ENCODE results near the gene MCTP1. TPM values are rescaled to one million over a fixed set of nuclear protein-coding genes. Genes with fewer than 3 reads are reported as not detected.
"Not testable (repeated sequence)": the region's sequence is repeated elsewhere in the genome, so short reads cannot be mapped to it uniquely, and the experiment has no call there.

The MCTP1 gene
- total RNA-seq, 1 experiment from 2014 or later: 0.44 TPM

DNA sequence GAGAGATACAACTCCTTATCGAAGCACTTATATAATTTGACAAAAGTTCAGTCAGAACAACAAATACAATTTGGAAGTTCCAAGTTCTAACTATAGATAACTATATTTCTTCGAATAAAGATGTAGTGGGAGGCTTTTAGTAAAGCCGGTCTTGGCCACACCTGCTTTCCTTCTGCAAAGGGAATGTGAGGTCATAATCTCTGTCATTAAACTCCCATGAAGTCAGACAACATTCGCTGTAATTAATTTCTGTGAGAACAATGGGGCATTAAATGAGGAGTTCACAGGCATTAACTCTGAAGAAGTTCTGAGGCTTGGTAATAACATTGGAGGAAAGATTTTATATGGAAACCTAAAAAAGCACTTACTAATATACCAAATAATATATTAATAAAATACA is 67.5 kb downstream of the MCTP1 start:
- H3K36me3 ChIP-seq (ENCODE audit: control insufficient read depth in 1 of 2, insufficient read depth in 2 of 2, low read length in 2 of 2): no peaks in the 10 kb centered on the region
- ATAC-seq (no peak), DNase-seq (ENCODE audit: low read depth, low spot score) (no peak)
- no peak overlapping the region for H3K4me3 ChIP-seq (replicated peaks in 1 of 2; ENCODE audit: low read depth in 1 of 2, low read length in 2 of 2)
- TF ChIP-seq CEBPB (IDR thresholded peaks at IDR 0.05; ENCODE audit: low read depth): no peak
- ChIA-PET POLR2A (no interaction called here), RAD21 (ENCODE audit: low non-redundant PET in 1 of 2, low total read pairs in 2 of 2, uncharacterized antibody in 2 of 2, unreplicated experiment in 2 of 2) (no interaction called here), CTCF (no interaction called here)
- no peak overlapping the region for H2AFZ ChIP-seq (ENCODE audit: low read depth, low read length, poor library complexity, severe bottlenecking)
- no peak overlapping the region for H3K4me2 ChIP-seq (ENCODE audit: low read length)
- no peak overlapping the region for H3K27ac ChIP-seq (ENCODE audit: low read depth, low read length)
- H3K9ac ChIP-seq (ENCODE audit: low read length): no peak overlapping the region
- H3K4me1 ChIP-seq (ENCODE audit: control insufficient read depth in 1 of 2, insufficient read depth in 2 of 2, low read length in 2 of 2): no peaks in the 10 kb centered on the region
- H3K9me3 ChIP-seq (ENCODE audit: control insufficient read depth in 1 of 2, insufficient read depth in 1 of 2, low read depth in 1 of 2, low read length in 2 of 2): no peaks in the 10 kb centered on the region
- H3K9me2 ChIP-seq (ENCODE audit: insufficient read depth): no peaks in the 10 kb centered on the region
- no peaks in the 10 kb centered on the region for H3K79me2 ChIP-seq (ENCODE audit: insufficient read depth, low read length)
- no peaks in the 10 kb centered on the region for H4K20me1 ChIP-seq (ENCODE audit: insufficient read depth)
- intact Hi-C loops (cut with micrococcal nuclease): no loop called here
- H3K27me3 ChIP-seq (ENCODE audit: insufficient read depth, low read length): no peaks in the 10 kb centered on the region
- no TSS peak for BruUV-seq (replicated peaks)

DNA sequence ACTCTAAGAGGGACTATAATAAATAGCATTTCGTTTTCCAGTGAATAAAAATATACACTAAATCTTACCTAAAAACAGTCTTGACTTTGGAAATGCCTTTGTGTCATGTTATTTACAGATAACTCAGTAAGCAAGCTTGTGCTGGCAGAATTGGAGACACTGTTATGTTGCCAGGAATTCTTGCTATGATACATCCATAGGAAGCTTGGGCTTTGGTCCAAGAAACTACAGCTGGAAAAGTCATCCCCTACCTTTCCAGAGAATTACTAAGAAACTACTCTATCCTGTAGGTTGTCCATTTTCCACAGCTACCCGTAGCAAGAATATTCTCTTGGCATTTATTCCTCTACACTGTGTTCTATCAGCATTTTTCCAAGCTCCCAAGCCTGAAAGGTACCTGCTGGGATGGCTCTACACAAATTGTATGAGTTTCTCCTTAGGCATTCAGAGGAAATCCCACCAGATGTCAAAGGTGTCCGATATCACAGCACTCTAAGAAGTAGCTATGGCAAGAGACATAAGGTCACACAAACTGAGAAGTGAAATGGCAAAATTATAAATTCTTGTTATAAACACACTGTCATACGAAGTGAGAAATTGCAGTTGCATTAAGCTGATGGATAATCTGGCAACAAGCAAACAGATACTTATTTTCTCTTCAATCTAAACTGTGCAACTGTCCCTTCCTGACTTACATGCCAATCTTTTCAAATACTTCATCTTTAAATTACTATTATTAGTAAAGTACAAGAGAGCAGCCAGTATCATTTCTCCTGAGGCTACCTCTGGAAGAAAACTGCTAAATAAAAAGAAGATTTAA is 68.5 kb downstream of the MCTP1 start:
- no peak for ATAC-seq
- no peaks in the 10 kb centered on the region for H3K79me2 ChIP-seq (ENCODE audit: insufficient read depth, low read length)
- no peak overlapping the region for H2AFZ ChIP-seq (ENCODE audit: low read depth, low read length, poor library complexity, severe bottlenecking)
- H3K27ac ChIP-seq (ENCODE audit: low read depth, low read length): no peak overlapping the region
- RAD21 ChIA-PET (ENCODE audit: low non-redundant PET in 1 of 2, low total read pairs in 2 of 2, uncharacterized antibody in 2 of 2, unreplicated experiment in 2 of 2): no interaction called here
- TF ChIP-seq YY1 (IDR thresholded peaks at IDR 0.05; ENCODE audit: extremely low read depth, insufficient replicate concordance, low read depth, low read length): no peak
- no peak for TF ChIP-seq SIN3A (IDR thresholded peaks at IDR 0.05; ENCODE audit: low read depth)
- TF ChIP-seq, protein P1, sequence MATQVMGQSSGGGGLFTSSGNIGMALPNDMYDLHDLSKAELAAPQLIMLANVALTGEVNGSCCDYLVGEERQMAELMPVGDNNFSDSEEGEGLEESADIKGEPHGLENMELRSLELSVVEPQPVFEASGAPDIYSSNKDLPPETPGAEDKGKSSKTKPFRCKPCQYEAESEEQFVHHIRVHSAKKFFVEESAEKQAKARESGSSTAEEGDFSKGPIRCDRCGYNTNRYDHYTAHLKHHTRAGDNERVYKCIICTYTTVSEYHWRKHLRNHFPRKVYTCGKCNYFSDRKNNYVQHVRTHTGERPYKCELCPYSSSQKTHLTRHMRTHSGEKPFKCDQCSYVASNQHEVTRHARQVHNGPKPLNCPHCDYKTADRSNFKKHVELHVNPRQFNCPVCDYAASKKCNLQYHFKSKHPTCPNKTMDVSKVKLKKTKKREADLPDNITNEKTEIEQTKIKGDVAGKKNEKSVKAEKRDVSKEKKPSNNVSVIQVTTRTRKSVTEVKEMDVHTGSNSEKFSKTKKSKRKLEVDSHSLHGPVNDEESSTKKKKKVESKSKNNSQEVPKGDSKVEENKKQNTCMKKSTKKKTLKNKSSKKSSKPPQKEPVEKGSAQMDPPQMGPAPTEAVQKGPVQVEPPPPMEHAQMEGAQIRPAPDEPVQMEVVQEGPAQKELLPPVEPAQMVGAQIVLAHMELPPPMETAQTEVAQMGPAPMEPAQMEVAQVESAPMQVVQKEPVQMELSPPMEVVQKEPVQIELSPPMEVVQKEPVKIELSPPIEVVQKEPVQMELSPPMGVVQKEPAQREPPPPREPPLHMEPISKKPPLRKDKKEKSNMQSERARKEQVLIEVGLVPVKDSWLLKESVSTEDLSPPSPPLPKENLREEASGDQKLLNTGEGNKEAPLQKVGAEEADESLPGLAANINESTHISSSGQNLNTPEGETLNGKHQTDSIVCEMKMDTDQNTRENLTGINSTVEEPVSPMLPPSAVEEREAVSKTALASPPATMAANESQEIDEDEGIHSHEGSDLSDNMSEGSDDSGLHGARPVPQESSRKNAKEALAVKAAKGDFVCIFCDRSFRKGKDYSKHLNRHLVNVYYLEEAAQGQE (IDR thresholded peaks at IDR 0.05; ENCODE audit: low read depth): no peak
- no peak for TF ChIP-seq RAD21 (IDR thresholded peaks at IDR 0.05; ENCODE audit: low read depth)
- no peak for TF ChIP-seq EZH2 (IDR thresholded peaks at IDR 0.05)
- TF ChIP-seq, protein P2, sequence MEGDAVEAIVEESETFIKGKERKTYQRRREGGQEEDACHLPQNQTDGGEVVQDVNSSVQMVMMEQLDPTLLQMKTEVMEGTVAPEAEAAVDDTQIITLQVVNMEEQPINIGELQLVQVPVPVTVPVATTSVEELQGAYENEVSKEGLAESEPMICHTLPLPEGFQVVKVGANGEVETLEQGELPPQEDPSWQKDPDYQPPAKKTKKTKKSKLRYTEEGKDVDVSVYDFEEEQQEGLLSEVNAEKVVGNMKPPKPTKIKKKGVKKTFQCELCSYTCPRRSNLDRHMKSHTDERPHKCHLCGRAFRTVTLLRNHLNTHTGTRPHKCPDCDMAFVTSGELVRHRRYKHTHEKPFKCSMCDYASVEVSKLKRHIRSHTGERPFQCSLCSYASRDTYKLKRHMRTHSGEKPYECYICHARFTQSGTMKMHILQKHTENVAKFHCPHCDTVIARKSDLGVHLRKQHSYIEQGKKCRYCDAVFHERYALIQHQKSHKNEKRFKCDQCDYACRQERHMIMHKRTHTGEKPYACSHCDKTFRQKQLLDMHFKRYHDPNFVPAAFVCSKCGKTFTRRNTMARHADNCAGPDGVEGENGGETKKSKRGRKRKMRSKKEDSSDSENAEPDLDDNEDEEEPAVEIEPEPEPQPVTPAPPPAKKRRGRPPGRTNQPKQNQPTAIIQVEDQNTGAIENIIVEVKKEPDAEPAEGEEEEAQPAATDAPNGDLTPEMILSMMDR (IDR thresholded peaks at IDR 0.05 in 2 of 3, conservative IDR thresholded peaks at IDR 0.05 in 1 of 3; ENCODE audit: borderline replicate concordance in 1 of 3, insufficient read depth in 1 of 3, low read depth in 2 of 3, low read length in 2 of 3): no peak
- POLR2A ChIA-PET: no interaction called here
- no peaks in the 10 kb centered on the region for H3K9me2 ChIP-seq (ENCODE audit: insufficient read depth)
- intact Hi-C loops (cut with micrococcal nuclease): no loop called here
- no peaks in the 10 kb centered on the region for H4K20me1 ChIP-seq (ENCODE audit: insufficient read depth)
- H3K27me3 ChIP-seq (ENCODE audit: insufficient read depth, low read length): no peaks in the 10 kb centered on the region
- H3K4me2 ChIP-seq (ENCODE audit: low read length): no peak overlapping the region
- CTCF ChIA-PET: no interaction called here
- H3K9ac ChIP-seq (ENCODE audit: low read length): no peak overlapping the region
- no peaks in the 10 kb centered on the region for H3K36me3 ChIP-seq (ENCODE audit: control insufficient read depth in 1 of 2, insufficient read depth in 2 of 2, low read length in 2 of 2)
- BruUV-seq (replicated peaks): no TSS peak
- no peak for DNase-seq (ENCODE audit: low read depth, low spot score)
- H3K4me1 ChIP-seq (ENCODE audit: control insufficient read depth in 1 of 2, insufficient read depth in 2 of 2, low read length in 2 of 2): no peaks in the 10 kb centered on the region
- H3K9me3 ChIP-seq (ENCODE audit: control insufficient read depth in 1 of 2, insufficient read depth in 1 of 2, low read depth in 1 of 2, low read length in 2 of 2): no peaks in the 10 kb centered on the region
- no peak overlapping the region for H3K4me3 ChIP-seq (replicated peaks in 1 of 2; ENCODE audit: low read depth in 1 of 2, low read length in 2 of 2)

DNA sequence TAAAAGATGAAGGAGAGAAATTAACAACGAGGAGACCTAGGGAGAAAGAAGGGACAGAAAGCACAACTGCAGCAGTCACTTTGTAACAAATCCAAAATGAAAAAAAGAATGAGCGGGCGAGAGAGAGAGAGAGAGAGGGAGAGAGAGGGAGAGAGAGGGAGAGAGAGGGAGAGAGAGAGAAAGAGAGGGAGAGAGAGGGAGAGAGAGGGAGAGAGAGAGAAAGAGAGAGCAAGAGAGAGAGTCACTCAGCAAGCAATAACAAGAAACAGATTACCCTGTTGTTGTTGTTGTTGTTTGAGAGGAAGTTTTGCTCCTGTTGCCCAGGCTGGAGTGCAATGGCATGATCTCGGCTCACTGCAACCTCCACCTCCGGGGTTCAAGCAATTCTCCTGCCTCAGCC is 77.1 kb downstream of the MCTP1 start:
- BruUV-seq (replicated peaks); H3K9me3 ChIP-seq (ENCODE audit: control insufficient read depth in 1 of 2, insufficient read depth in 1 of 2, low read depth in 1 of 2, low read length in 2 of 2); ATAC-seq; H3K4me3 ChIP-seq (replicated peaks in 1 of 2; ENCODE audit: low read depth in 1 of 2, low read length in 2 of 2); H3K9me2 ChIP-seq (ENCODE audit: insufficient read depth); H3K4me1 ChIP-seq (ENCODE audit: control insufficient read depth in 1 of 2, insufficient read depth in 2 of 2, low read length in 2 of 2); intact Hi-C loops (cut with micrococcal nuclease); H3K27me3 ChIP-seq (ENCODE audit: insufficient read depth, low read length); CTCF ChIA-PET; H3K79me2 ChIP-seq (ENCODE audit: insufficient read depth, low read length); H3K27ac ChIP-seq (ENCODE audit: low read depth, low read length); DNase-seq (ENCODE audit: low read depth, low spot score); H3K36me3 ChIP-seq (ENCODE audit: control insufficient read depth in 1 of 2, insufficient read depth in 2 of 2, low read length in 2 of 2); RAD21 ChIA-PET (ENCODE audit: low non-redundant PET in 1 of 2, low total read pairs in 2 of 2, uncharacterized antibody in 2 of 2, unreplicated experiment in 2 of 2); H4K20me1 ChIP-seq (ENCODE audit: insufficient read depth); H3K4me2 ChIP-seq (ENCODE audit: low read length); H3K9ac ChIP-seq (ENCODE audit: low read length); H2AFZ ChIP-seq (ENCODE audit: low read depth, low read length, poor library complexity, severe bottlenecking); POLR2A ChIA-PET: not testable (repeated sequence)

All from HCT116 (cell line).